Measurements from ENCODE around the gene C1orf146.
"Not testable (repeated sequence)": the region's sequence is repeated elsewhere in the genome, so short reads cannot be mapped to it uniquely, and the experiment has no call there.

C1orf146 gene

GRCh38 chr1:92273039-92273438, 55.3 kb downstream of the C1orf146 start:
- intact Hi-C loops (cut with DNase I; ENCODE audit: low total_unique reads), result no loop called here
- Histone ChIP-seq H3K4me1 (no peaks in the 10 kb centered on the region), H3K9me3 (no peaks in the 10 kb centered on the region), H3K4me3 (no peak overlapping the region), H3K27me3 (no peaks in the 10 kb centered on the region), H3K36me3 (peaks cover 10 to 69% (median 12%) of the 10 kb centered on the region in 3 donors), H3K27ac (no peak overlapping the region)
- TF ChIP-seq CTCF (IDR thresholded peaks at IDR 0.05), result no peak
- no peak for DNase-seq

DNA sequence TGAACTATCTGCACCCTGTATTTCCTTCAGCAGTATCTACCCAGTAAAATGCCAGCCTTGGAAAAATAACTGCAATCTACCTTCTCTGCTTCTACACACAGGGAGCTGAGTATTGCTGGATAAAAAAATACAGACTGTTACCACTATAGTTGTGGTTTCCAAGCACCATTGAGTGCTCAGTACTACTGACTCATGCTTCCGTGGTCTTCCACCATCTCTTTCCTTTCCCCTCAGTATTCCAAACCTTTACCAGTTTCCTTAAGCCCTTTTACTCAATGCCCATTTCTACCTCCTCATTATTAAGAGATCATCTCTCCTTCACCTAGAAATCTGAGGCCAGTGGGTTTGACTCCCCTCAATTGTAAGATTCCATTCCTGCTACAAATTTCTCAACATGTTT, 57.2 kb downstream of the C1orf146 start:
- no peaks in the 10 kb centered on the region for H3K27me3 ChIP-seq
- H3K4me1 ChIP-seq, result no peaks in the 10 kb centered on the region
- H3K9me3 ChIP-seq, result no peaks in the 10 kb centered on the region
- intact Hi-C loops (cut with DNase I; ENCODE audit: low total_unique reads), result no loop called here
- H3K27ac ChIP-seq, result no peak overlapping the region
- no peak for DNase-seq
- H3K4me3 ChIP-seq, result no peak overlapping the region
- peaks cover 14 to 57% (median 16%) of the 10 kb centered on the region in 3 donors for H3K36me3 ChIP-seq
- TF ChIP-seq CTCF (IDR thresholded peaks at IDR 0.05), result no peak

GRCh38 chr1:92276082-92276481, 58.4 kb downstream of the C1orf146 start:
- Histone ChIP-seq H3K27ac (no peak overlapping the region), H3K27me3 (no peaks in the 10 kb centered on the region), H3K4me3 (no peak overlapping the region), H3K36me3 (peaks cover 14 to 65% (median 26%) of the 10 kb centered on the region in 3 donors), H3K4me1 (no peaks in the 10 kb centered on the region), H3K9me3 (no peaks in the 10 kb centered on the region)
- intact Hi-C loops (cut with DNase I; ENCODE audit: low total_unique reads), result no loop called here
- TF ChIP-seq CTCF (IDR thresholded peaks at IDR 0.05), result no peak
- no peak for DNase-seq

GRCh38 chr1:92277105-92277723, 59.5 kb downstream of the C1orf146 start:
- TF ChIP-seq CTCF (IDR thresholded peaks at IDR 0.05), result no peak
- Histone ChIP-seq H3K4me3 (no peak overlapping the region), H3K4me1 (no peaks in the 10 kb centered on the region), H3K27ac (no peak overlapping the region), H3K9me3 (no peaks in the 10 kb centered on the region), H3K36me3 (peaks cover 14 to 69% (median 22%) of the 10 kb centered on the region in 3 donors), H3K27me3 (no peaks in the 10 kb centered on the region)
- intact Hi-C loops (cut with DNase I; ENCODE audit: low total_unique reads), result no loop called here
- DNase-seq, result no peak

DNA sequence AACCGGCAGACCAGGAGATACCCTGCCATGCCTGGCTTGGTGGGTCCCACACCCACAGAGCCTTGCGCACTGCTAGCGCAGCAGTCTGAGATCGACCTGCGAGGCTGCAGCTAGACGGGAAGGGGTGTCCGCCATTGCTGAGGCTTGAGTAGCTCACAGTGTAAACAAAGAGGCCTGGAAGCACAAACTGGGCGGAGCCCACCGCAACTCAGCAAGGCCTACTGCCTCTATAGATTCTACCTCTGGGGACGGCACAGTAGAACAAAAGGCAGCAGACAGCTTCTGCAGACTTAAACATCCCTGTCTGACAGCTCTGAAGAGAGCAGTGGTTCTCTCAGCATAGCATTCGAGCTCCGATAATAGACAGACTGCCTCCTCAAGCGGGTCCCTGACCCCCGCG, 62.1 kb downstream of the C1orf146 start:
- intact Hi-C loops (cut with DNase I; ENCODE audit: low total_unique reads); H3K27ac ChIP-seq; DNase-seq; H3K4me1 ChIP-seq; H3K9me3 ChIP-seq; H3K27me3 ChIP-seq; H3K4me3 ChIP-seq: not testable (repeated sequence)
- H3K36me3 ChIP-seq, result peaks cover 14 to 65% (median 17%) of the 10 kb centered on the region in 3 donors

- H3K27ac ChIP-seq; H3K4me3 ChIP-seq; H3K27me3 ChIP-seq; intact Hi-C loops (cut with DNase I; ENCODE audit: low total_unique reads); H3K9me3 ChIP-seq; DNase-seq; H3K4me1 ChIP-seq: not testable (repeated sequence)
- H3K36me3 ChIP-seq, result peaks cover 15 to 56% (median 19%) of the 10 kb centered on the region in 3 donors
Measured at GRCh38 chr1:92281411-92281810, 63.7 kb downstream of the C1orf146 start.
